K562 (cell line): Measurements from ENCODE around the gene TNF. TPM values are rescaled to one million over a fixed set of nuclear protein-coding genes. Genes with fewer than 3 reads are reported as not detected.

Experiments
- ELF4 ChIP-seq: fragments of 450-650 bp; formaldehyde crosslinking; IDR thresholded peaks from 2 replicates; pipeline ENCODE4 v1.4.0; 2022; ENCODE audit warnings: missing genetic modification characterization
- EP300 ChIP-seq: IDR thresholded peaks from 2 replicates; pipeline ENCODE4 v1.6.1; 2012; ENCODE audit warnings: low read length, improper control_type of control experiment
- GTF3C2 ChIP-seq: IDR thresholded peaks from 3 replicates; pipeline ENCODE4 v1.6.1; 2011; ENCODE audit warnings: borderline replicate concordance, mild to moderate bottlenecking, moderate library complexity; ENCODE audit not compliant: insufficient read length; ENCODE audit errors: extremely low read depth
- ILF3 ChIP-seq: fragments of 450-650 bp; IDR thresholded peaks from 2 replicates; pipeline ENCODE4 v1.6.1; 2018; ENCODE audit warnings: antibody characterized with exemption, mild to moderate bottlenecking, moderate library complexity, borderline replicate concordance
- SLC30A9 ChIP-seq: fragments of 250-450 bp; sonication (Bioruptor Pico); IDR thresholded peaks from 2 replicates; pipeline ENCODE4 v1.8.0; 2022; ENCODE audit warnings: mild to moderate bottlenecking, moderate library complexity
- ZNF253 ChIP-seq: fragments of 250-450 bp; sonication (Bioruptor Pico); conservative IDR thresholded peaks from 2 replicates; pipeline ENCODE4 v1.6.1; 2021; ENCODE audit warnings: mild to moderate bottlenecking
- polyA plus RNA-seq, 8 experiments: library from polyadenylated mRNA; depleted of rRNA in 4 of 8; stranded (reverse) in 5 of 8; unstranded in 3 of 8; fragments of >200 nt; fragmentation: Nextera tagmentation in 2 of 8; fragmentation: Illumina TruSeq in 1 of 8; extraction: Ambion mirVana in 2 of 8; extraction: Trizol in 1 of 8; gene quantifications; 2 replicates each; pipeline versions ENCODE4 v1.2.1 to v1.2.3, GENCODE V29; 2011 to 2014; ENCODE audit warnings: inconsistent platforms in 1 of 8, missing spikeins in 1 of 8
- total RNA-seq, 7 experiments: library from RNA; depleted of rRNA in 6 of 7; stranded (reverse); fragments of >200 nt in 6 of 7; fragmentation: Illumina TruSeq in 2 of 7; extraction: Trizol in 2 of 7; gene quantifications; 2 replicates each; pipeline versions ENCODE4 v1.2.1 to v1.2.3, GENCODE V29; 2011 to 2021; ENCODE audit warnings: low replicate concordance in 1 of 7

Gene TNF
- total and polyA plus RNA-seq, 9 of the 15 experiments (the other 6 are each of a cell fraction or from before 2014, with no cell fraction given), result 0.08 to 0.40 TPM; not detected in 7

- TF ChIP-seq ZNF253 (no peak), EP300 (peak; percentile 71), ILF3 (no peak), SLC30A9 (CRISPR knock-in tag) (no peak), ELF4 (CRISPR knock-in tag) (peak; percentile 96), GTF3C2 (no peak)
These were observed 44.6 kb downstream of the TNF start (continued) for GRCh38 chr6:31619805-31620585.
